Left colon (tissue), 2 donors: Measurements from ENCODE around the gene PAGE1. TPM values are rescaled to one million over a fixed set of nuclear protein-coding genes. Genes with fewer than 3 reads are reported as not detected.

ENCODE experiments used
- ATAC-seq: fragments of 200-7000 bp; cut with Tn5 transposase; one replicate; pipeline ENCODE4 v1.9.1; 2020; ENCODE audit warnings: mild to moderate bottlenecking, moderate library complexity
- DNase-seq, 2 donors: peaks; one replicate each; pipeline ENCODE4 v3.0.0-alpha.2; 2020
- intact Hi-C, 2 donors: fragments of 100-400 bp; cut with DNase I in 1 of 2; cut with micrococcal nuclease in 1 of 2; formaldehyde crosslinking; loops; one replicate each; pipeline versions ENCODE4 v1.11.2 to v1.14.0; 2022; cut with DNase I, micrococcal nuclease
- total RNA-seq, 2 donors: library from RNA; stranded (reverse); fragmentation: NEBNext Ultra II Directional; extraction: Animal tissue kit (Norgen Biotek cat#: 25700); gene quantifications; one replicate each; pipeline ENCODE4 v1.2.1, GENCODE V29; 2021
- donor health status: DM: no; HTN: no; CAD: no.
- donor health status: DM: yes; HTN: yes; CAD: no.

The PAGE1 gene
- total RNA-seq, 2 donors from 2014 or later: not detected

DNA sequence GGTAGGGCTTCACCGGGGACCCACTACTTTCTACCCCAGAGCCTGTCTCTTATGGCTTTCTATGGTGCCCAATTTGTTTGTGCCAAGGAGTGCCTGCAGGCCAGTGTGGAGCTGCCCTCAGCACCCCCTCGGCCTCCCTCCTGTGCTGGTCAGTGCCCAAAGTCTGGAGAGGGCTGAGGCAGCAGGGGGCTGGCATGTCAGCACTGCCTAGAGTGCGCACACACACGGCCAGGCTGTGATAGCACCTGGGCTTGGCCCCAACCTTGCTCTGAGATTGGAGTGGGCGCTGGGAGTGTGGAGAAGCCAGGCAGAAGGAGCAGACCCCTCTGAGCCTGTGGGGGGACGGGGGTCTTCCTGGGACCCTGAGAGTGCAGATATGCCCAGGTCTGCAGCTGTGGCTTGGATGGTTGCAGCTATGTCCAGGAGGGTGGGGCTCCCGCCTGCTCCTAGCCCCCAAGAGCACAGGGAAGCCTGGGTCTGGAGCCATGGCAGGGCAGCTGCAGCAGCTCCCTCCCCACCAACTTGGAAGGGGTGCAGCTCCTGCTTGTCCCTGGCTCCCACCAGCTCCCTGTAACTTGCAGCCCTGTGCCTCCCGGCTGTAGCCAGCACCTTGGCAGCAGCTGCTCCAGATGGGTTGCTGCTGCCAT is 50.7 kb downstream of the PAGE1 start:
- no peak for ATAC-seq
- intact Hi-C loops: no loop called here

More for the DNA sequence above, 50.7 kb downstream of the PAGE1 start:
- DNase-seq: no peak

Other genes with a start within 250 kb of the PAGE1 start
- gene GAGE12C, start 163.8 kb downstream of the PAGE1 start, total RNA-seq: not detected
- gene GAGE12D, start 154.3 kb downstream of the PAGE1 start, total RNA-seq: not detected
- gene GAGE12E, start 144.7 kb downstream of the PAGE1 start, total RNA-seq: not detected
- not detected for gene GAGE12F, start 135.1 kb downstream of the PAGE1 start, total RNA-seq
- gene GAGE12G, start 125.6 kb downstream of the PAGE1 start, total RNA-seq: not detected
- gene GAGE12H, start 116.0 kb downstream of the PAGE1 start, total RNA-seq: not detected
- not detected for gene GAGE2A, start 106.5 kb downstream of the PAGE1 start, total RNA-seq
- gene GAGE1, start 97.0 kb downstream of the PAGE1 start, total RNA-seq: not detected
- not detected for gene PAGE4, start 133.3 kb upstream of the PAGE1 start, total RNA-seq
- 1 to 10 TPM; 1.3 to 2.2 TPM for gene USP27X, start 183.5 kb upstream of the PAGE1 start, total RNA-seq
- gene CLCN5, start 226.6 kb upstream of the PAGE1 start, total RNA-seq: 1 to 10 TPM; 9.1 to 9.4 TPM